Transverse colon (tissue), 4 donors: Measurements from ENCODE around the gene WDR83. TPM values are rescaled to one million over a fixed set of nuclear protein-coding genes. Genes with fewer than 3 reads are reported as not detected.
"Not testable (repeated sequence)": the region's sequence is repeated elsewhere in the genome, so short reads cannot be mapped to it uniquely, and the experiment has no call there.

Experiments
- DNase-seq: peaks from one replicate; pipeline ENCODE4 v3.0.0-alpha.2; 2019
- H3K27ac ChIP-seq, 4 donors: fragments of 200-600 bp; sonication (generic); 2 replicates each; pipeline ENCODE4 v1.5.1; 2016 to 2018; ENCODE audit warnings: inconsistent platforms in 4 of 4
- H3K27me3 ChIP-seq: fragments of 200-600 bp; sonication (generic); 2 replicates; pipeline ENCODE4 v1.5.1; 2017; ENCODE audit warnings: inconsistent platforms
- H3K36me3 ChIP-seq, 4 donors: fragments of 200-600 bp; sonication (generic); 2 replicates each; pipeline ENCODE4 v1.5.1; 2017 to 2019; ENCODE audit warnings: inconsistent platforms in 4 of 4
- H3K4me1 ChIP-seq, 4 donors: fragments of 200-600 bp; sonication (generic); 2 replicates each; pipeline ENCODE4 v1.5.1; 2017 to 2020; ENCODE audit warnings: inconsistent platforms in 4 of 4
- H3K4me3 ChIP-seq, 4 donors: fragments of 200-600 bp; sonication (generic); 1 replicate in 1 of 4; 2 replicates in 3 of 4; pipeline versions ENCODE4 v1.5.1 to v1.6.1; 2017 to 2019; ENCODE audit warnings: inconsistent platforms in 4 of 4
- H3K9me3 ChIP-seq, 2 donors: fragments of 200-600 bp; sonication (generic); 2 replicates each; pipeline ENCODE4 v1.5.1; 2017 to 2019; ENCODE audit warnings: inconsistent platforms in 2 of 2
- EP300 ChIP-seq: sonication (generic); formaldehyde crosslinking; IDR thresholded peaks from one replicate; pipeline ENCODE4 v1.6.1; 2017; ENCODE audit warnings: antibody characterized with exemption, low read depth
- POLR2A ChIP-seq: fragments of 450-650 bp; IDR thresholded peaks from one replicate; pipeline ENCODE4 v1.6.1; 2016; ENCODE audit warnings: antibody characterized with exemption, mild to moderate bottlenecking, moderate library complexity
- POLR2AphosphoS5 ChIP-seq, 3 donors: sonication (generic); formaldehyde crosslinking; IDR thresholded peaks; one replicate each; pipeline ENCODE4 v1.6.1; 2016; ENCODE audit warnings: antibody characterized with exemption in 3 of 3
- WGBS, 2 donors: methylation state at CpG; one replicate each; pipeline ENCODE4 v1.1.5; 2018; ENCODE audit warnings: low coverage in 1 of 2; 5-methylcytosine and 5-hydroxymethylcytosine counted together
- in situ Hi-C, 4 donors: fragments of 200-750 bp; cut with MboI; loops; one replicate each; pipeline versions ENCODE4 v1.15.0 to v1.15.1; 2017; ENCODE audit warnings: low sequenced_read_pairs in 3 of 4, low pct_ligation_motif_present in 1 of 4, low pct_unique_long_range_greater_than_20kb in 1 of 4
- intact Hi-C: fragments of 100-400 bp; cut with DNase I; formaldehyde crosslinking; loops from one replicate; pipeline ENCODE4 v1.15.1; 2023; ENCODE audit warnings: low total_unique reads
- total RNA-seq, 4 donors: library from RNA; depleted of rRNA; stranded (reverse); fragments of >200 nt; gene quantifications; one replicate each; pipeline ENCODE4 v1.1.0, GENCODE V29; 2016
- TF ChIP-seq, protein P1 (sequence below), 5 experiments: fragments of 200-600 bp in 3 of 5; fragments of 450-650 bp in 2 of 5; sonication (generic) in 3 of 5; IDR thresholded peaks; 1 replicate in 2 of 5; 2 replicates in 3 of 5; pipeline ENCODE4 v1.5.1; 2016 to 2017; ENCODE audit warnings: antibody characterized with exemption in 5 of 5, inconsistent platforms in 3 of 5, mild to moderate bottlenecking in 2 of 5, moderate library complexity in 1 of 5

Gene WDR83, protein sequence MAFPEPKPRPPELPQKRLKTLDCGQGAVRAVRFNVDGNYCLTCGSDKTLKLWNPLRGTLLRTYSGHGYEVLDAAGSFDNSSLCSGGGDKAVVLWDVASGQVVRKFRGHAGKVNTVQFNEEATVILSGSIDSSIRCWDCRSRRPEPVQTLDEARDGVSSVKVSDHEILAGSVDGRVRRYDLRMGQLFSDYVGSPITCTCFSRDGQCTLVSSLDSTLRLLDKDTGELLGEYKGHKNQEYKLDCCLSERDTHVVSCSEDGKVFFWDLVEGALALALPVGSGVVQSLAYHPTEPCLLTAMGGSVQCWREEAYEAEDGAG
- 10 to 100 TPM in 1 of 4 donors, 1 to 10 TPM in 2, not detected in 1; 7.6 to 36.3 (median 9.4) TPM for total RNA-seq

DNA sequence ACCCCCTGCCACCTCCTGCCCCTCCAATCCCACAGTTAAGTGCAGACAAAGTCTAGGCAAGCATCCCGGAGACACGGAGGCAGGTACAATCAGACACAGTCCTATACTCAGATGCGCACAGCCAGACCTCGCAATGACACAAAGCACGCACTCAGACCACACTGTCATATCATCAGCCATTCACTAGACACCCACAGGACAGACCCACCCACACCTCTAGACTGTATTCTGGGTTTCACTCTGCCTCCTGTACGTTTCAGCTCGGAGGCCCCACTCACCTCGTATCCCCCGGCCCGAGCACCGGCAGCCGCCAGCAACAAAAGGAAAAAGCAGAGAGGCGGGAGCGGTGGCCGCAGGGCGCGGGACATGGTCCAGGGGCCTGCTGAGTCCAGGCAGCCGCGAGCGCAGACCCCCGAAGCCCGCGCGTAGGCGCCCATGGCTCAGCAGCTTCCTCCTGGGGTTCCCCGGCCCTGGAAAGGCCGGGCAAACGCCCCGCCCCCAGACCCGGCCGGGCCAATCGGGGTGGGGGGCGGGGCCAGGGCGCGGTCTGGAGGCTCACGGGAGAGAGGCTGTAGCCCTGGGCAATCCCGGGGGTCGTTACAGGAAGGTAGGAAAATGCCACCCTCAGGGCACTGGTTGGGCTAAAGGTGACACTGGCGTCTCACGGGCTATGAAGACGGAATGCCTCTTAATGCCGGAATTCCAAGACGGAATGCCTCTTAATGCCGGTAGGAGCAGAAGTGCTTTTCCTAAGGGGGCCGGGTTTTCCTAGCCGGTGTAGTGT lies at the start of gene WDR83, which contains the start of gene MAN2B1:
WDR83 (plus strand) TSS at position 543 of the 784 bp plus-strand sequence. CDS start 2,984 bp downstream, outside the sequence.
MAN2B1 (minus strand) TSS at position 478 of the 784 bp plus-strand sequence; CDS start at position 437, 41 bp downstream.
- H3K36me3 ChIP-seq, result peaks cover 0 to 10% (median 0%) of the 10 kb centered on the region in 4 donors
- in situ Hi-C loops (no loop called here), intact Hi-C loops (no loop called here)
- H3K27me3 ChIP-seq, result no peaks in the 10 kb centered on the region
- H3K9me3 ChIP-seq, result no peaks in the 10 kb centered on the region
- TF ChIP-seq POLR2A (peak; percentile 37), EP300 (no peak), POLR2AphosphoS5 (IDR thresholded peaks at IDR 0.05) (peak in 2 of 3 donors; percentile 45 to 56)
- TF ChIP-seq, protein P1, sequence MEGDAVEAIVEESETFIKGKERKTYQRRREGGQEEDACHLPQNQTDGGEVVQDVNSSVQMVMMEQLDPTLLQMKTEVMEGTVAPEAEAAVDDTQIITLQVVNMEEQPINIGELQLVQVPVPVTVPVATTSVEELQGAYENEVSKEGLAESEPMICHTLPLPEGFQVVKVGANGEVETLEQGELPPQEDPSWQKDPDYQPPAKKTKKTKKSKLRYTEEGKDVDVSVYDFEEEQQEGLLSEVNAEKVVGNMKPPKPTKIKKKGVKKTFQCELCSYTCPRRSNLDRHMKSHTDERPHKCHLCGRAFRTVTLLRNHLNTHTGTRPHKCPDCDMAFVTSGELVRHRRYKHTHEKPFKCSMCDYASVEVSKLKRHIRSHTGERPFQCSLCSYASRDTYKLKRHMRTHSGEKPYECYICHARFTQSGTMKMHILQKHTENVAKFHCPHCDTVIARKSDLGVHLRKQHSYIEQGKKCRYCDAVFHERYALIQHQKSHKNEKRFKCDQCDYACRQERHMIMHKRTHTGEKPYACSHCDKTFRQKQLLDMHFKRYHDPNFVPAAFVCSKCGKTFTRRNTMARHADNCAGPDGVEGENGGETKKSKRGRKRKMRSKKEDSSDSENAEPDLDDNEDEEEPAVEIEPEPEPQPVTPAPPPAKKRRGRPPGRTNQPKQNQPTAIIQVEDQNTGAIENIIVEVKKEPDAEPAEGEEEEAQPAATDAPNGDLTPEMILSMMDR (IDR thresholded peaks at IDR 0.05), result no peak
- H3K4me1 ChIP-seq, result peaks cover 19 to 45% (median 35%) of the 10 kb centered on the region in 4 donors
- peak within 1 kb of the TSS; percentile 69 to 98 (median 80) for H3K4me3 ChIP-seq
- peak within 1 kb of the TSS; percentile 78 to 87 (median 83) for H3K27ac ChIP-seq
- peak; percentile 83 for DNase-seq
- 1% methylated on average over 29 of the region's 46 CpGs; no CpG with 5 or more reads in 1 of the 2 donors for WGBS, 2 donors

DNA sequence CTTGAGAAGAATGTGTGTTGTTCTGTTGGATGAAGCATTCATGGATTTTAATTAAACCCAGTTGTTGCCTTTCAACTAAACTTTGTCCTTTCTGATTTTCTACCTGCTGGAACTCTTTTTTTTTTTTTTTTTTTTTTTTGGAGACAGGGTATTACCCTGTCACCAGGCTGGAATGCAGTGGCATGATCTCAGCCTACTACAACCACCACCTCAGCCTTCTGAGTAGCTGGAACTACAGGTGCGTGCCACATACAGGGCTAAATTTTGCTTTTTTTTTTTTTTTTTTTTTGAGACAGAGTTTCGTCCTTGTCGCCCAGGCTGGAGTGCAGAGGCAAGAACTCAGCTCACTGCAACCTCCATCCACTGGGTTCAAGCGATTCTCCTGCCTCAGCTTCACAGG lies 49.0 kb upstream of the WDR83 start:
- Histone ChIP-seq H3K36me3 (peaks cover 0 to 12% (median 0%) of the 10 kb centered on the region in 4 donors), H3K4me1 (peaks cover 0 to 38% (median 10%) of the 10 kb centered on the region in 4 donors), H3K27me3 (no peaks in the 10 kb centered on the region), H3K4me3 (no peak overlapping the region), H3K27ac (no peak overlapping the region), H3K9me3 (no peaks in the 10 kb centered on the region)
- TF ChIP-seq POLR2AphosphoS5 (IDR thresholded peaks at IDR 0.05) (no peak), POLR2A (no peak), EP300 (no peak)
- TF ChIP-seq, protein P1 (IDR thresholded peaks at IDR 0.05), result no peak
- in situ Hi-C loops (no loop called here), intact Hi-C loops (no loop called here)
- no peak for DNase-seq
- WGBS, 2 donors, result 95 to 100% methylated on average over 1 to 4 of the region's 4 CpGs

DNA sequence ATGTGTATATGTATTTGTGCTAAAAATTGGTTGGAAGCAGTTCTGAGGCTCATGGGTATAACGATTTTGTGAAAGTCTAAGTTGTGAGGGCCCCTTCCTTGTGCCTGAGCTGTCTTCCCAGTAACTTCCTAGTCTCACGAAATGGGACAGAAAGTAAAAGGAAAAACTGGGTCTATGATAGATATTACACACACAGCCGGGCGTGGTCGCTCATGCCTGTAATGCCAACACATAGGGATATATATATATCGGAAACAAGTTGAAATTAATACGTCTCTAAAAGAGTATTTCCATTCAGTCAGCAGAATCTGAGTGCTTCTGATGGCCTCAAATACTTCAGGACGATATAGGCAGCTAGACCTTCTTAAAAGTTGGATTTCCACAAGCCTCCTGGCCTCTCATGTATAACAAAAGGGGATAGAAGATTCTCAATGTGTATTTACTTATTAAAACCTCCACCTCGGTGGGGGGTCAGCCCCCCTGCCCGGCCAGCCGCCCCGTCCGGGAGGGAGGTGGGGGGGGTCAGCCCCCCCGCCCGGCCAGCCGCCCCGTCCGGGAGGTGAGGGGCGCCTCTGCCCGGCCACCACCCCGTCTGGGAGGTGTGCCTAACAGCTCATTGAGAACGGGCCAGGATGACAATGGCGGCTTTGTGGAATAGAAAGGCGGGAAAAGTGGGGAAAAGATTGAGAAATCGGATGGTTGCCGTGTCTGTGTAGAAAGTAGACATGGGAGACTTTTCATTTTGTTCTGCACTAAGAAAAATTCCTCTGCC lies 45.2 kb upstream of the WDR83 start:
- Histone ChIP-seq H3K4me1 (peaks cover 0 to 12% (median 5%) of the 10 kb centered on the region in 4 donors), H3K36me3 (peaks cover 0 to 33% (median 13%) of the 10 kb centered on the region in 4 donors)
- H3K27me3 ChIP-seq, in situ Hi-C loops, H3K4me3 ChIP-seq, H3K27ac ChIP-seq, H3K9me3 ChIP-seq, DNase-seq, intact Hi-C loops: not testable (repeated sequence)
- WGBS, 2 donors, result 80 to 96% methylated on average over 8 to 25 of the region's 26 CpGs

DNA sequence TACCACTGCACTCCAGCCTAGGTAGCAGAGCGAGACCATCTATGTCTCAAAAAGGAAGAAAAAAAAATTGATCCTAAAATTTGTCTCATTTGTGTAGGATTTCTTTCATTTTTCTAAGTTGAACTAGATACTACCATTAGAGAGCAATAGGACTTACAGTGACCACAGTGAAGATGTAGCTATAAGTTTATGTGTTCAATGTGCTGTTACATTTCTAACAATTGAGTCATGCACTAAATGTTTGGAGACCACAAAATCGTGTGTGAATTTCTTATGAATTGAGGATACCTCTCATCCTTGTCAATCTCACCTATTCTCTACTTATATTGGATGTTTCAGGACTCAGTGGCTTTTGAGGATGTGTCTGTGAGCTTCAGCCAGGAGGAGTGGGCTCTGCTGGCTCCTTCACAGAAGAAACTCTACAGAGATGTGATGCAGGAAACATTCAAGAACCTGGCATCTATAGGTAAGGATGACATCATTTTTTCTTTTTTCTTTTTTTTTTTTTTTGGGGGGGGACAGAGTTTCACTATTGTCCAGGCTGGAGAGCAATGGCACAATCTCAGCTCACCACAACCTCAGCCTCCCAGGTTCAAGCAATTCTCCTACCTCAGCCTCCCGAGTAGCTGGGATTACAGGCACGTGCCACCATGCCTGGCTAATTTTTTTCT lies 43.1 kb upstream of the WDR83 start:
- TF ChIP-seq, protein P1 (IDR thresholded peaks at IDR 0.05), result no peak
- Histone ChIP-seq H3K4me1 (peaks cover 0 to 8% (median 2%) of the 10 kb centered on the region in 4 donors), H3K27me3 (no peaks in the 10 kb centered on the region), H3K36me3 (peaks cover 3 to 53% (median 27%) of the 10 kb centered on the region in 4 donors), H3K9me3 (peaks cover 21 to 23% of the 10 kb centered on the region in 2 donors), H3K4me3 (no peak overlapping the region), H3K27ac (no peak overlapping the region)
- 89 to 93% methylated on average over 2 to 4 of the region's 4 CpGs for WGBS, 2 donors
- intact Hi-C loops, result no loop called here
- DNase-seq, result no peak
- in situ Hi-C loops, result no loop called here
